DND-41 (cell line): ENCODE data around the gene MDFI.
"Not testable (repeated sequence)": the region's sequence is repeated elsewhere in the genome, so short reads cannot be mapped to it uniquely, and the experiment has no call there.

Experiments used
- ATAC-seq: fragments of 200-7000 bp; cut with Tn5 transposase; 3 replicates; pipeline ENCODE4 v1.9.1; 2021; ENCODE audit warnings: low read depth; ENCODE audit not compliant: insufficient read depth
- DNase-seq: peaks from one replicate; pipeline ENCODE4 v3.0.0-alpha.2; 2020
- H2AFZ ChIP-seq: 2 replicates; pipeline ENCODE4 v1.6.0; 2012; ENCODE audit warnings: low read depth, low read length
- H3K27ac ChIP-seq: 2 replicates; pipeline ENCODE4 v1.5.1; 2012; ENCODE audit warnings: low read length, inconsistent platforms
- H3K27me3 ChIP-seq: fragments of 200-600 bp; sonication (generic); 2 replicates; pipeline ENCODE4 v1.6.0; 2012; ENCODE audit warnings: low read length, mild to moderate bottlenecking, inconsistent platforms; ENCODE audit not compliant: insufficient read depth, poor library complexity
- H3K36me3 ChIP-seq: 2 replicates; pipeline ENCODE4 v1.5.1; 2012; ENCODE audit warnings: low read length, inconsistent platforms; ENCODE audit not compliant: insufficient read depth
- H3K4me1 ChIP-seq: 2 replicates; pipeline ENCODE4 v1.5.1; 2012; ENCODE audit warnings: mild to moderate bottlenecking, low read length; ENCODE audit not compliant: insufficient read depth
- H3K4me2 ChIP-seq: 2 replicates; pipeline ENCODE4 v1.6.0; 2012; ENCODE audit warnings: mild to moderate bottlenecking, moderate library complexity, low read length, inconsistent platforms; ENCODE audit not compliant: insufficient read depth
- H3K4me3 ChIP-seq, 2 experiments: fragments of 200-600 bp in 1 of 2; shearing (Covaris generic) in 1 of 2; 2 replicates each; pipeline ENCODE4 v1.5.1; 2012 to 2016; ENCODE audit warnings: inconsistent platforms in 2 of 2, low read length in 2 of 2, mild to moderate bottlenecking in 2 of 2, low read depth in 1 of 2, moderate library complexity in 1 of 2
- H3K79me2 ChIP-seq: 2 replicates; pipeline ENCODE4 v1.6.0; 2012; ENCODE audit warnings: low read length, inconsistent platforms; ENCODE audit not compliant: insufficient read depth
- H3K9ac ChIP-seq: 2 replicates; pipeline ENCODE4 v1.6.0; 2012; ENCODE audit warnings: low read depth, mild to moderate bottlenecking, inconsistent platforms, low read length, moderate library complexity
- H3K9me3 ChIP-seq: 2 replicates; pipeline ENCODE4 v1.5.1; 2012; ENCODE audit warnings: low read length, moderate library complexity, mild to moderate bottlenecking, inconsistent platforms; ENCODE audit not compliant: insufficient read depth, severe bottlenecking
- H4K20me1 ChIP-seq: 2 replicates; pipeline ENCODE4 v1.6.0; 2012; ENCODE audit warnings: low read length; ENCODE audit not compliant: insufficient read depth
- EZH2 ChIP-seq: IDR thresholded peaks from 3 replicates; pipeline ENCODE4 v1.6.1; 2012; ENCODE audit warnings: borderline replicate concordance, low read depth, mild to moderate bottlenecking, moderate library complexity, low read length, inconsistent platforms; ENCODE audit not compliant: severe bottlenecking
- TF ChIP-seq, protein P1 (sequence below): IDR thresholded peaks from 2 replicates; pipeline ENCODE4 v1.5.1; 2012; ENCODE audit warnings: borderline replicate concordance, low read length, moderate library complexity, mild to moderate bottlenecking; ENCODE audit not compliant: poor library complexity, severe bottlenecking; ENCODE audit errors: extremely low read depth

The MDFI gene

DNA sequence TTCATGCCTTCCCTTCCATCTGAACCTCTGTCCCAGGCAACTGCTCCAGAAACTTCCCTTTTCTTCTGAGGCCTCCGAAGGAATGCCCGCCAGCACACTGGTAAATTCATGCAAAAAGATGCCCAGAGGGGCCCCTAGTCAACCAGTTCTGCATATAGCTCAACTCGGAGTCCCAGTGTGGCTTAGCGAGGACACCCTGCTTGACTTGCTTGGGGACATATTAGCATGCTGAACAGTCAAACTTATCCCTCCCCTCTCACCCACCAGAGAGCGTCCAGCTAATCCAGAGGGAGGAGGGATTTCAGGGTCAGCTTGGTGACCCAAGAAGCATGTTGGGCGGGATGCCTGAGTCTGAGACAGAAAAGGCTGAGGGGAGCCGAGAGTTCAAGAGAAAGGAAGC lies 23.0 kb upstream of the MDFI start:
- no peak for ATAC-seq
- H2AFZ ChIP-seq: no peak overlapping the region

DNA sequence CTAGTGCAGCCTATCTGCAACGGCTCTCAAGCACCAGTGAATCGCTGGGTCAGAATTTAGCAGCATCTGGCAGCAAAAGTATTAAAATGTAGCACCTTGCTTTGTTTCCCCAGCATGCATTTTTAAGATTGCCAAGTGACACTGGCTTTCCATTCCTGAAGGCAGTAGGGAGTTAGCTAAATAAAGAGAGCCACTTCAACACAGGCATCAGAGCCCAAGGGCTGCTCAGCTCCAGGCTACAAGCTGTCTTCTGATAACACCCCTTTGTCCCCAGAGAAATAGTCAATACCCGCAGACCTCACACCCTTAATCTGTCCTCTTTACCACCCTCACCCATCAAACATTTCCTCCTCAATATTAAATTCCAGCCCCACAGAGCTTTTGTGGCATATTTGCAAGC lies 19.7 kb upstream of the MDFI start:
- no peaks in the 10 kb centered on the region for H3K79me2 ChIP-seq
- ATAC-seq (no peak), DNase-seq (no peak)
- no peaks in the 10 kb centered on the region for H4K20me1 ChIP-seq
- no peak overlapping the region for H3K27ac ChIP-seq
- H3K4me3 ChIP-seq: no peak overlapping the region
- no peak overlapping the region for H2AFZ ChIP-seq
- H3K9ac ChIP-seq: no peak overlapping the region
- no peak overlapping the region for H3K4me2 ChIP-seq
- no peaks in the 10 kb centered on the region for H3K36me3 ChIP-seq
- no peaks in the 10 kb centered on the region for H3K27me3 ChIP-seq
- peaks cover 8% of the 10 kb centered on the region for H3K9me3 ChIP-seq
- TF ChIP-seq, protein P1, sequence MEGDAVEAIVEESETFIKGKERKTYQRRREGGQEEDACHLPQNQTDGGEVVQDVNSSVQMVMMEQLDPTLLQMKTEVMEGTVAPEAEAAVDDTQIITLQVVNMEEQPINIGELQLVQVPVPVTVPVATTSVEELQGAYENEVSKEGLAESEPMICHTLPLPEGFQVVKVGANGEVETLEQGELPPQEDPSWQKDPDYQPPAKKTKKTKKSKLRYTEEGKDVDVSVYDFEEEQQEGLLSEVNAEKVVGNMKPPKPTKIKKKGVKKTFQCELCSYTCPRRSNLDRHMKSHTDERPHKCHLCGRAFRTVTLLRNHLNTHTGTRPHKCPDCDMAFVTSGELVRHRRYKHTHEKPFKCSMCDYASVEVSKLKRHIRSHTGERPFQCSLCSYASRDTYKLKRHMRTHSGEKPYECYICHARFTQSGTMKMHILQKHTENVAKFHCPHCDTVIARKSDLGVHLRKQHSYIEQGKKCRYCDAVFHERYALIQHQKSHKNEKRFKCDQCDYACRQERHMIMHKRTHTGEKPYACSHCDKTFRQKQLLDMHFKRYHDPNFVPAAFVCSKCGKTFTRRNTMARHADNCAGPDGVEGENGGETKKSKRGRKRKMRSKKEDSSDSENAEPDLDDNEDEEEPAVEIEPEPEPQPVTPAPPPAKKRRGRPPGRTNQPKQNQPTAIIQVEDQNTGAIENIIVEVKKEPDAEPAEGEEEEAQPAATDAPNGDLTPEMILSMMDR: no peak
- no peak for TF ChIP-seq EZH2
- no peaks in the 10 kb centered on the region for H3K4me1 ChIP-seq

More for the DNA sequence above, 23.0 kb upstream of the MDFI start:
- Histone ChIP-seq H3K27me3 (no peaks in the 10 kb centered on the region), H3K4me2 (no peak overlapping the region), H3K9me3 (no peaks in the 10 kb centered on the region), H3K79me2 (no peaks in the 10 kb centered on the region), H4K20me1 (no peaks in the 10 kb centered on the region), H3K36me3 (no peaks in the 10 kb centered on the region), H3K27ac (no peak overlapping the region), H3K9ac (no peak overlapping the region), H3K4me1 (no peaks in the 10 kb centered on the region), H3K4me3 (no peak overlapping the region)
- DNase-seq: no peak
- TF ChIP-seq, protein P1: no peak
- TF ChIP-seq EZH2: no peak

DNA sequence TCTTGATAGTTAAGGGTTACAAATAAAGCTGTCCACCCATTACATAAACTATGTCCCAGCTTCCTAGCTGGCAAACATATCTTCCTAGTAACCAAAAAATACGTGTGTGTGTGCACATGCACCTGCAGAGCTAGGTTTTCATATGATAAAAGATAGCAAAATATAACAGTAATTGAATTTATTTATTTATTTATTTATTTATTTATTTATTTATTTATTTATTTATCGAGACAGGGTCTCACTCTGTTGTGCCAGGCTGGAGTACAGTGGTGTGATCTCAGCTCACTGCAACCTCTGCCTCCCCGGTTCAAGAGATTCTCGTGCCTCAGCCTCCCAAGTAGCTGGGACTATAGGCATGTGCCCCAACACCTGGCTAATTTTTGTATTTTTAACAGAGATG lies 19.1 kb upstream of the MDFI start:
- not testable (repeated sequence) for H3K9ac ChIP-seq, DNase-seq, H3K9me3 ChIP-seq, H4K20me1 ChIP-seq, ATAC-seq, H3K4me2 ChIP-seq, H3K36me3 ChIP-seq, H3K4me1 ChIP-seq, H3K27me3 ChIP-seq, H3K4me3 ChIP-seq, H2AFZ ChIP-seq, H3K27ac ChIP-seq, H3K79me2 ChIP-seq

DNA sequence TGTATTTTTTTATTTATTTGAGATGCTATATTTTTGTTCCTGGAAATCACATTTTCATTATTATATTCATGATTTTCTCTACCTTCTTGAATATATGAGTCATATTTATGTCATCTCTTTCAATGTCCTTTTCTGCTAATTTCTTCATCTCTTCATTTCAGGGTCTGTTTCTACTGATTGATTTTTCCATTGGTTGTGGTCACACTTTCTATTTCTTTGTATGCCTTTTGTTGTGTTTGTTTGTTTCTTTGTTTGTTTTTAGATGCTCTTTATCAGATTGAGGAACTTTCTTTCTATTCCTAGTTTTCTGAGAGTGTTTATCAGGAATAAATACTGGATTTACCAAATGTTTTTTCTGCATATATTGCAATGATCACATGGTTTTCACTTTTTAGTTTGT lies 16.9 kb upstream of the MDFI start:
- no peak overlapping the region for H3K9ac ChIP-seq
- H3K27ac ChIP-seq: no peak overlapping the region
- H2AFZ ChIP-seq: no peak overlapping the region
- no peaks in the 10 kb centered on the region for H3K36me3 ChIP-seq
- no peak for ATAC-seq
- no peaks in the 10 kb centered on the region for H4K20me1 ChIP-seq
- TF ChIP-seq EZH2: no peak
- TF ChIP-seq, protein P1: no peak
- H3K27me3 ChIP-seq: no peaks in the 10 kb centered on the region
- H3K9me3 ChIP-seq: peaks cover 8% of the 10 kb centered on the region
- DNase-seq: no peak
- no peak overlapping the region for H3K4me2 ChIP-seq
- no peak overlapping the region for H3K4me3 ChIP-seq
- peaks cover 26% of the 10 kb centered on the region for H3K4me1 ChIP-seq
- no peaks in the 10 kb centered on the region for H3K79me2 ChIP-seq
